ENCODE results near the gene E2F4. TPM values are rescaled to one million over a fixed set of nuclear protein-coding genes. Genes with fewer than 3 reads are reported as not detected.

E2F4 gene
- total RNA-seq, 1 donor from 2014 or later, result 66.5 TPM

- ATAC-seq (no peak), DNase-seq (no peak)
- peaks cover 10% of the 10 kb centered on the region for H3K27me3 ChIP-seq (ENCODE audit: low read depth)
- H3K4me3 ChIP-seq, result peak overlapping the region; percentile 99
- peaks cover 76% of the 10 kb centered on the region for H3K4me1 ChIP-seq
- H3K27ac ChIP-seq, result peak overlapping the region; percentile 93
- intact Hi-C loops (cut with DNase I), result no loop called here
- H3K9me3 ChIP-seq, result no peaks in the 10 kb centered on the region
- no peak for TF ChIP-seq CTCF (IDR thresholded peaks at IDR 0.05)
- no peaks in the 10 kb centered on the region for H3K36me3 ChIP-seq
Measured at GRCh38 chr16:67245674-67246080, 53.7 kb downstream of the E2F4 start.

GRCh38 chr16:67246081-67246755 is 54.3 kb downstream of the E2F4 start:
- intact Hi-C loops (cut with DNase I), result no loop called here
- TF ChIP-seq CTCF (IDR thresholded peaks at IDR 0.05), result peak; percentile 48
- no peaks in the 10 kb centered on the region for H3K36me3 ChIP-seq
- peak overlapping the region; percentile 99 for H3K4me3 ChIP-seq
- peaks cover 11% of the 10 kb centered on the region for H3K27me3 ChIP-seq (ENCODE audit: low read depth)
- H3K27ac ChIP-seq, result peak overlapping the region; percentile 93
- H3K4me1 ChIP-seq, result peaks cover 70% of the 10 kb centered on the region
- H3K9me3 ChIP-seq, result no peaks in the 10 kb centered on the region
- ATAC-seq, result peak; percentile 46 to 49
- DNase-seq, result peak; percentile 84

- peak overlapping the region; percentile 93 for H3K27ac ChIP-seq
- DNase-seq, result peak; percentile 95
- intact Hi-C loops (cut with DNase I), result no loop called here
- peak; percentile 86 for ATAC-seq
- H3K36me3 ChIP-seq, result no peaks in the 10 kb centered on the region
- peaks cover 65% of the 10 kb centered on the region for H3K4me1 ChIP-seq
- H3K4me3 ChIP-seq, result peak overlapping the region; percentile 99
- H3K27me3 ChIP-seq (ENCODE audit: low read depth), result peaks cover 11% of the 10 kb centered on the region
- no peaks in the 10 kb centered on the region for H3K9me3 ChIP-seq
- TF ChIP-seq CTCF (IDR thresholded peaks at IDR 0.05), result no peak
Measured at GRCh38 chr16:67246756-67247191, 54.8 kb downstream of the E2F4 start.

- Histone ChIP-seq H3K27me3 (ENCODE audit: low read depth) (peaks cover 11% of the 10 kb centered on the region), H3K27ac (peak within 1 kb of the TSS; percentile 93), H3K36me3 (no peaks in the 10 kb centered on the region), H3K4me3 (peak within 1 kb of the TSS; percentile 99), H3K4me1 (peaks cover 58% of the 10 kb centered on the region), H3K9me3 (no peaks in the 10 kb centered on the region)
- ATAC-seq (peak; percentile 90 to 93), DNase-seq (peak; percentile 99)
- no peak for TF ChIP-seq CTCF (IDR thresholded peaks at IDR 0.05)
- intact Hi-C loops (cut with DNase I), result no loop called here
Measured at GRCh38 chr16:67247192-67248072, 55.5 kb downstream of the E2F4 start, which contains the start of gene FHOD1. Gene FHOD1 (minus strand): TSS chr16:67247481. CDS start chr16:67247410, 71 bp downstream.

- Histone ChIP-seq H3K27me3 (ENCODE audit: low read depth) (peaks cover 11% of the 10 kb centered on the region), H3K27ac (no peak overlapping the region), H3K36me3 (no peaks in the 10 kb centered on the region), H3K9me3 (no peaks in the 10 kb centered on the region), H3K4me1 (peaks cover 52% of the 10 kb centered on the region), H3K4me3 (peak overlapping the region; percentile 99)
- intact Hi-C loops (cut with DNase I), result no loop called here
- ATAC-seq, result no peak
- no peak for DNase-seq
- TF ChIP-seq CTCF (IDR thresholded peaks at IDR 0.05), result no peak
Measured at GRCh38 chr16:67248073-67248400, 56.1 kb downstream of the E2F4 start.

Small RNA genes lying within 50 kb of the gene (microRNA-seq; reads per million reads assigned to microRNA genes)
- 195 reads per million, percentile 63 among the genes with 10 or more reads in this experiment for gene MIR328 (ENCODE audit: borderline number of aligned reads)

Other genes starting within 250 kb of the E2F4 start
- gene CES3, start 230.9 kb upstream of the E2F4 start, total RNA-seq, result 2.5 TPM
- 14.8 TPM for gene CES4A, start 203.6 kb upstream of the E2F4 start, total RNA-seq
- 46.9 TPM for gene CBFB, start 163.0 kb upstream of the E2F4 start, total RNA-seq
- 21.7 TPM for gene PHAF1, start 82.2 kb upstream of the E2F4 start, total RNA-seq
- gene B3GNT9, start 41.2 kb upstream of the E2F4 start, total RNA-seq, result 13.5 TPM
- 28.4 TPM for gene TRADD, start 32.2 kb upstream of the E2F4 start, total RNA-seq
- 32.9 TPM for gene FBXL8, start 32.2 kb upstream of the E2F4 start, total RNA-seq
- gene HSF4, start 27.4 kb upstream of the E2F4 start, total RNA-seq, result 76.3 TPM
- 55.6 TPM for gene NOL3, start 21.6 kb upstream of the E2F4 start, total RNA-seq
- 29.0 TPM for gene MATCAP1, start 8.2 kb upstream of the E2F4 start, total RNA-seq
- gene EXOC3L1, start 2.0 kb upstream of the E2F4 start, total RNA-seq, result 15.6 TPM
- gene ELMO3, start 7.0 kb downstream of the E2F4 start, total RNA-seq, result 14.9 TPM
- 33.1 TPM for gene TMEM208, start 35.0 kb downstream of the E2F4 start, total RNA-seq
- gene FHOD1, start 55.3 kb downstream of the E2F4 start, total RNA-seq, result 67.7 TPM
- gene SLC9A5, start 56.8 kb downstream of the E2F4 start, total RNA-seq, result 2.8 TPM
- gene PLEKHG4, start 87.4 kb downstream of the E2F4 start, total RNA-seq, result 12.4 TPM
- gene KCTD19, start 134.6 kb downstream of the E2F4 start, total RNA-seq, result 0.74 TPM
- gene LRRC36, start 134.7 kb downstream of the E2F4 start, total RNA-seq, result 42.1 TPM
- 123 TPM for gene TPPP3, start 201.3 kb downstream of the E2F4 start, total RNA-seq
- gene ZDHHC1, start 224.3 kb downstream of the E2F4 start, total RNA-seq, result 18.9 TPM
- gene HSD11B2, start 239.0 kb downstream of the E2F4 start, total RNA-seq, result 2.9 TPM